ENCODE measurements around the gene TCF19. TPM values are rescaled to one million over a fixed set of nuclear protein-coding genes. Genes with fewer than 3 reads are reported as not detected.

TCF19 gene
- polyA plus RNA-seq, 1 donor from 2014 or later, result 3.6 TPM

DNA sequence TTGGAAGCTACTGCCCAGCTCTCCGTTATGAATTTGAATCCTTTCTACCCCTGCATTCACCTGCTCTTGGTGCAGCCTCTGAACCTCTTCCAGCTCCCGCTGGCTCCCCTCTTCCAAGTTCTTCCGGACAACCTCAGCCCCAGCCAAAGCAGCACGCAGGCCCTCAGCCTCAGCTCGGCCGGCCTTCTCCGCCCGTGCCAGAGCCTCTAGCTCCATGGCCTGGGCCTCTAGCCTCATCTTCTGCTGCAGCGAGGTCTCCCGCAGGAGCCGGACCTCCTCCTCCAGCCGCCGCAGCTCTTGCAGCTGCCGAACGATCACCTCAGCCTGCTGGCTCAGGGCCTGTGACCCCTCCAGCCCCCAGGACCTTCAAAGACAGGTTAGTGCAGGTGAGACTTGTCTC lies 4.0 kb upstream of the TCF19 start:
- H3K27me3 ChIP-seq (ENCODE audit: insufficient read depth, low read depth, low read length), result peaks cover 6% of the 10 kb centered on the region
- no peak overlapping the region for H3K4me3 ChIP-seq (ENCODE audit: low read length)
- H3K36me3 ChIP-seq (ENCODE audit: insufficient read depth, low read length), result no peaks in the 10 kb centered on the region
- no peak overlapping the region for H3K9ac ChIP-seq (ENCODE audit: low read length)
- no peak overlapping the region for H3K27ac ChIP-seq (ENCODE audit: low read length)
- no peaks in the 10 kb centered on the region for H3K9me2 ChIP-seq (ENCODE audit: insufficient read depth, low read length)
- no peaks in the 10 kb centered on the region for H3F3A ChIP-seq (ENCODE audit: insufficient read depth, low read length, poor library complexity, severe bottlenecking)
- H2AFZ ChIP-seq (ENCODE audit: low read depth, low read length), result no peak overlapping the region
- H3K9me3 ChIP-seq (ENCODE audit: low read length), result no peaks in the 10 kb centered on the region
- H3K79me2 ChIP-seq (replicated peaks; ENCODE audit: insufficient read depth, low read length), result no peaks in the 10 kb centered on the region
- TF ChIP-seq EP300 (conservative IDR thresholded peaks at IDR 0.05; ENCODE audit: poor library complexity, severe bottlenecking) (no peak), MXI1 (conservative IDR thresholded peaks at IDR 0.05; ENCODE audit: poor library complexity, severe bottlenecking) (no peak), SMC3 (conservative IDR thresholded peaks at IDR 0.05; ENCODE audit: poor library complexity) (no peak), EZH2 (IDR thresholded peaks at IDR 0.05; ENCODE audit: borderline replicate concordance, insufficient read depth, low read length, poor library complexity, severe bottlenecking) (no peak), TAF1 (IDR thresholded peaks at IDR 0.05; ENCODE audit: low read depth) (no peak)
- TF ChIP-seq, protein P1, sequence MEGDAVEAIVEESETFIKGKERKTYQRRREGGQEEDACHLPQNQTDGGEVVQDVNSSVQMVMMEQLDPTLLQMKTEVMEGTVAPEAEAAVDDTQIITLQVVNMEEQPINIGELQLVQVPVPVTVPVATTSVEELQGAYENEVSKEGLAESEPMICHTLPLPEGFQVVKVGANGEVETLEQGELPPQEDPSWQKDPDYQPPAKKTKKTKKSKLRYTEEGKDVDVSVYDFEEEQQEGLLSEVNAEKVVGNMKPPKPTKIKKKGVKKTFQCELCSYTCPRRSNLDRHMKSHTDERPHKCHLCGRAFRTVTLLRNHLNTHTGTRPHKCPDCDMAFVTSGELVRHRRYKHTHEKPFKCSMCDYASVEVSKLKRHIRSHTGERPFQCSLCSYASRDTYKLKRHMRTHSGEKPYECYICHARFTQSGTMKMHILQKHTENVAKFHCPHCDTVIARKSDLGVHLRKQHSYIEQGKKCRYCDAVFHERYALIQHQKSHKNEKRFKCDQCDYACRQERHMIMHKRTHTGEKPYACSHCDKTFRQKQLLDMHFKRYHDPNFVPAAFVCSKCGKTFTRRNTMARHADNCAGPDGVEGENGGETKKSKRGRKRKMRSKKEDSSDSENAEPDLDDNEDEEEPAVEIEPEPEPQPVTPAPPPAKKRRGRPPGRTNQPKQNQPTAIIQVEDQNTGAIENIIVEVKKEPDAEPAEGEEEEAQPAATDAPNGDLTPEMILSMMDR (IDR thresholded peaks at IDR 0.05; ENCODE audit: poor library complexity, severe bottlenecking), result no peak
- TF ChIP-seq, protein P2, sequence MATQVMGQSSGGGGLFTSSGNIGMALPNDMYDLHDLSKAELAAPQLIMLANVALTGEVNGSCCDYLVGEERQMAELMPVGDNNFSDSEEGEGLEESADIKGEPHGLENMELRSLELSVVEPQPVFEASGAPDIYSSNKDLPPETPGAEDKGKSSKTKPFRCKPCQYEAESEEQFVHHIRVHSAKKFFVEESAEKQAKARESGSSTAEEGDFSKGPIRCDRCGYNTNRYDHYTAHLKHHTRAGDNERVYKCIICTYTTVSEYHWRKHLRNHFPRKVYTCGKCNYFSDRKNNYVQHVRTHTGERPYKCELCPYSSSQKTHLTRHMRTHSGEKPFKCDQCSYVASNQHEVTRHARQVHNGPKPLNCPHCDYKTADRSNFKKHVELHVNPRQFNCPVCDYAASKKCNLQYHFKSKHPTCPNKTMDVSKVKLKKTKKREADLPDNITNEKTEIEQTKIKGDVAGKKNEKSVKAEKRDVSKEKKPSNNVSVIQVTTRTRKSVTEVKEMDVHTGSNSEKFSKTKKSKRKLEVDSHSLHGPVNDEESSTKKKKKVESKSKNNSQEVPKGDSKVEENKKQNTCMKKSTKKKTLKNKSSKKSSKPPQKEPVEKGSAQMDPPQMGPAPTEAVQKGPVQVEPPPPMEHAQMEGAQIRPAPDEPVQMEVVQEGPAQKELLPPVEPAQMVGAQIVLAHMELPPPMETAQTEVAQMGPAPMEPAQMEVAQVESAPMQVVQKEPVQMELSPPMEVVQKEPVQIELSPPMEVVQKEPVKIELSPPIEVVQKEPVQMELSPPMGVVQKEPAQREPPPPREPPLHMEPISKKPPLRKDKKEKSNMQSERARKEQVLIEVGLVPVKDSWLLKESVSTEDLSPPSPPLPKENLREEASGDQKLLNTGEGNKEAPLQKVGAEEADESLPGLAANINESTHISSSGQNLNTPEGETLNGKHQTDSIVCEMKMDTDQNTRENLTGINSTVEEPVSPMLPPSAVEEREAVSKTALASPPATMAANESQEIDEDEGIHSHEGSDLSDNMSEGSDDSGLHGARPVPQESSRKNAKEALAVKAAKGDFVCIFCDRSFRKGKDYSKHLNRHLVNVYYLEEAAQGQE (IDR thresholded peaks at IDR 0.05; ENCODE audit: borderline replicate concordance), result no peak
- H3K4me2 ChIP-seq (ENCODE audit: low read length), result no peak overlapping the region
- no peaks in the 10 kb centered on the region for H4K20me1 ChIP-seq (ENCODE audit: insufficient read depth)

- Histone ChIP-seq H3K9me2 (ENCODE audit: insufficient read depth, low read length) (no peaks in the 10 kb centered on the region), H3K9ac (ENCODE audit: low read length) (no peak overlapping the region), H3K9me3 (ENCODE audit: low read length) (no peaks in the 10 kb centered on the region), H2AFZ (ENCODE audit: low read depth, low read length) (no peak overlapping the region), H3K36me3 (ENCODE audit: insufficient read depth, low read length) (no peaks in the 10 kb centered on the region), H3K4me2 (ENCODE audit: low read length) (no peak overlapping the region), H3F3A (ENCODE audit: insufficient read depth, low read length, poor library complexity, severe bottlenecking) (no peaks in the 10 kb centered on the region), H3K4me3 (ENCODE audit: low read length) (no peak overlapping the region), H4K20me1 (ENCODE audit: insufficient read depth) (no peaks in the 10 kb centered on the region), H3K79me2 (replicated peaks; ENCODE audit: insufficient read depth, low read length) (no peaks in the 10 kb centered on the region), H3K27me3 (ENCODE audit: insufficient read depth, low read depth, low read length) (peaks cover 6% of the 10 kb centered on the region), H3K27ac (ENCODE audit: low read length) (no peak overlapping the region)
- TF ChIP-seq SMC3 (conservative IDR thresholded peaks at IDR 0.05; ENCODE audit: poor library complexity), result no peak
- TF ChIP-seq EZH2 (IDR thresholded peaks at IDR 0.05; ENCODE audit: borderline replicate concordance, insufficient read depth, low read length, poor library complexity, severe bottlenecking), result no peak
- TF ChIP-seq EP300 (conservative IDR thresholded peaks at IDR 0.05; ENCODE audit: poor library complexity, severe bottlenecking), result no peak
- TF ChIP-seq TAF1 (IDR thresholded peaks at IDR 0.05; ENCODE audit: low read depth), result no peak
- no peak for TF ChIP-seq RAD21 (conservative IDR thresholded peaks at IDR 0.05)
- TF ChIP-seq MXI1 (conservative IDR thresholded peaks at IDR 0.05; ENCODE audit: poor library complexity, severe bottlenecking), result no peak
- TF ChIP-seq, protein P2 (IDR thresholded peaks at IDR 0.05; ENCODE audit: borderline replicate concordance), result no peak
- no peak for TF ChIP-seq POLR2AphosphoS5 (IDR thresholded peaks at IDR 0.05)
- TF ChIP-seq, protein P1 (IDR thresholded peaks at IDR 0.05; ENCODE audit: poor library complexity, severe bottlenecking), result no peak
These were observed 1.7 kb upstream of the TCF19 start for GRCh38 chr6:31156641-31157040.
